ENCODE data around the gene SPATA6L. TPM values are rescaled to one million over a fixed set of nuclear protein-coding genes. Genes with fewer than 3 reads are reported as not detected.
A peak's percentile ranks its signal among the peaks of the same experiment; 100 is the strongest.

SPATA6L gene
- total RNA-seq, 4 donors from 2014 or later: 0.51 to 13.6 (median 6.5) TPM

GRCh38 chr9:4600368-4600767 is 65.9 kb downstream of the SPATA6L start:
- Histone ChIP-seq H3K27me3 (no peaks in the 10 kb centered on the region), H3K4me3 (no peak overlapping the region), H3K36me3 (no peaks in the 10 kb centered on the region), H3K4me1 (no peaks in the 10 kb centered on the region), H3K27ac (no peak overlapping the region), H3K9me3 (no peaks in the 10 kb centered on the region)
- intact Hi-C loops (cut with DNase I; ENCODE audit: low total_unique reads): no loop called here
- TF ChIP-seq POLR2A (IDR thresholded peaks at IDR 0.05): no peak
- no peak for TF ChIP-seq CTCF (IDR thresholded peaks at IDR 0.05)
- DNase-seq: no peak

- Histone ChIP-seq H3K4me1 (no peaks in the 10 kb centered on the region), H3K9me3 (no peaks in the 10 kb centered on the region), H3K36me3 (no peaks in the 10 kb centered on the region), H3K4me3 (no peak overlapping the region), H3K27me3 (no peaks in the 10 kb centered on the region), H3K27ac (peak overlapping the region in 1 of 2 donors; percentile 42)
- no peak for TF ChIP-seq CTCF (IDR thresholded peaks at IDR 0.05)
- intact Hi-C loops (cut with DNase I; ENCODE audit: low total_unique reads): no loop called here
- no peak for DNase-seq
Observed at GRCh38 chr9:4596165-4596922, 69.9 kb downstream of the SPATA6L start.

GRCh38 chr9:4594994-4595393 is 71.3 kb downstream of the SPATA6L start:
- TF ChIP-seq POLR2A (IDR thresholded peaks at IDR 0.05): no peak
- no peak for TF ChIP-seq CTCF (IDR thresholded peaks at IDR 0.05)
- intact Hi-C loops (cut with DNase I; ENCODE audit: low total_unique reads): no loop called here
- Histone ChIP-seq H3K9me3 (no peaks in the 10 kb centered on the region), H3K27me3 (no peaks in the 10 kb centered on the region), H3K36me3 (no peaks in the 10 kb centered on the region), H3K4me3 (no peak overlapping the region), H3K4me1 (no peaks in the 10 kb centered on the region), H3K27ac (no peak overlapping the region)
- DNase-seq: no peak

- DNase-seq: no peak
- Histone ChIP-seq H3K36me3 (no peaks in the 10 kb centered on the region), H3K27ac (no peak overlapping the region), H3K9me3 (no peaks in the 10 kb centered on the region), H3K27me3 (no peaks in the 10 kb centered on the region), H3K4me3 (no peak overlapping the region), H3K4me1 (no peaks in the 10 kb centered on the region)
- TF ChIP-seq CTCF (IDR thresholded peaks at IDR 0.05): no peak
- TF ChIP-seq POLR2A (IDR thresholded peaks at IDR 0.05): no peak
- intact Hi-C loops (cut with DNase I; ENCODE audit: low total_unique reads): no loop called here
Observed at GRCh38 chr9:4594545-4594944, 71.7 kb downstream of the SPATA6L start.

GRCh38 chr9:4592886-4593285 is 73.4 kb downstream of the SPATA6L start:
- no peak overlapping the region for H3K4me3 ChIP-seq
- H3K4me1 ChIP-seq: no peaks in the 10 kb centered on the region
- no peaks in the 10 kb centered on the region for H3K9me3 ChIP-seq
- TF ChIP-seq CTCF (IDR thresholded peaks at IDR 0.05) (no peak), POLR2A (IDR thresholded peaks at IDR 0.05) (no peak)
- DNase-seq: no peak
- intact Hi-C loops (cut with DNase I; ENCODE audit: low total_unique reads): no loop called here
- H3K27me3 ChIP-seq: no peaks in the 10 kb centered on the region
- no peaks in the 10 kb centered on the region for H3K36me3 ChIP-seq
- no peak overlapping the region for H3K27ac ChIP-seq
